Measurements from ENCODE around the gene C16orf74.

C16orf74 gene

DNA sequence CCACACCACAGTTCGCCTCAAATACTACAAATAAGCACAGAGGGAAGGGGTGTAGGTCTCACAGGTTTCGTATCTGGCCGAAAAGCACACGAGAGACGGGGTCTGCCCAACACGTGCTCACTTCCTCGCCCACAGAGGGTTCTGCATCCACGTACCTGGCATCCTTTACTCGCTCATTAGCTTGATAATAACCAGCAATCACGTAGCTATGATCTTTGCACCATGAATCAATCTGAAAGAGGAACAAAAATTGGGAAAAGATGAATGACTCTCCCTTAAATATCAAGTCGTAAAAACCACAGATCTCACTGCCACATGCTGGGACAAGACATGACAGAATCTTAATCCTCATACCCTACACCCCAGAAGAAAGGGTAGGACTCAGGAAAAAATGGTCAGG, 37.9 kb upstream of the C16orf74 start:
- Histone ChIP-seq H3K4me3 (ENCODE audit: low read depth, low read length) (no peak overlapping the region), H3K27me3 (ENCODE audit: control insufficient read depth, insufficient read depth, low read length) (no peaks in the 10 kb centered on the region), H3K27ac (ENCODE audit: low read depth, low read length) (no peak overlapping the region)

DNA sequence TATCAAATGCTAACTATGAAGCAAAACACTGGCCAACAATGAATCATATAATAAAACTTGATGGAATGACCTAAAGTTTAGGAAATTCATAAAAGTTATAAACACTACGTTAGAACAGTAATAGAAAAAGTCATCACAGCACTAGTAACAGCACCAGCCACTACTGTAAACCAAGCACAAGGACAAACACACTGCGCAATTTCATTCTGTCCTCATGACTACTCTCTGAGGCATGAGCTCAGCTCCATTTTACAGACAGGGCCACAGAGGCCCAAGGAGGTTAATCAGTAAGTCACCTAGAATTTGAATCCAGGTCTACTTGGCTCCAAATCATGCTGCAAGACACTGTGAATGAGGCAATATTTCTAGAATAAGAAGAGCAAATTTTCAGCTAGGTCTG, 35.0 kb upstream of the C16orf74 start:
- Histone ChIP-seq H3K4me3 (ENCODE audit: low read depth, low read length) (no peak overlapping the region), H3K9me3 (ENCODE audit: control insufficient read depth, insufficient read depth, low read length) (no peaks in the 10 kb centered on the region), H3K27me3 (ENCODE audit: control insufficient read depth, insufficient read depth, low read length) (no peaks in the 10 kb centered on the region), H3K9ac (ENCODE audit: low read depth, low read length) (no peak overlapping the region), H3K36me3 (ENCODE audit: control insufficient read depth, insufficient read depth, low read length) (peaks cover 58% of the 10 kb centered on the region), H3K4me1 (ENCODE audit: control insufficient read depth, insufficient read depth, low read length) (no peaks in the 10 kb centered on the region), H3K27ac (ENCODE audit: low read depth, low read length) (no peak overlapping the region)

More for the DNA sequence above, 37.9 kb upstream of the C16orf74 start:
- no peaks in the 10 kb centered on the region for H3K9me3 ChIP-seq (ENCODE audit: control insufficient read depth, insufficient read depth, low read length)
- H3K36me3 ChIP-seq (ENCODE audit: control insufficient read depth, insufficient read depth, low read length), result peaks cover 68% of the 10 kb centered on the region
- H3K4me1 ChIP-seq (ENCODE audit: control insufficient read depth, insufficient read depth, low read length), result no peaks in the 10 kb centered on the region
- H3K9ac ChIP-seq (ENCODE audit: low read depth, low read length), result no peak overlapping the region

GRCh38 chr16:85784813-85785212, 33.9 kb upstream of the C16orf74 start:
- no peaks in the 10 kb centered on the region for H3K27me3 ChIP-seq (ENCODE audit: control insufficient read depth, insufficient read depth, low read length)
- H3K9me3 ChIP-seq (ENCODE audit: control insufficient read depth, insufficient read depth, low read length), result no peaks in the 10 kb centered on the region
- H3K36me3 ChIP-seq (ENCODE audit: control insufficient read depth, insufficient read depth, low read length), result peaks cover 70% of the 10 kb centered on the region
- H3K4me3 ChIP-seq (ENCODE audit: low read depth, low read length), result no peak overlapping the region
- no peak overlapping the region for H3K9ac ChIP-seq (ENCODE audit: low read depth, low read length)
- no peak overlapping the region for H3K27ac ChIP-seq (ENCODE audit: low read depth, low read length)
- no peaks in the 10 kb centered on the region for H3K4me1 ChIP-seq (ENCODE audit: control insufficient read depth, insufficient read depth, low read length)

GRCh38 chr16:85783441-85783840, 32.5 kb upstream of the C16orf74 start:
- Histone ChIP-seq H3K36me3 (ENCODE audit: control insufficient read depth, insufficient read depth, low read length) (peaks cover 77% of the 10 kb centered on the region), H3K9me3 (ENCODE audit: control insufficient read depth, insufficient read depth, low read length) (no peaks in the 10 kb centered on the region)

DNA sequence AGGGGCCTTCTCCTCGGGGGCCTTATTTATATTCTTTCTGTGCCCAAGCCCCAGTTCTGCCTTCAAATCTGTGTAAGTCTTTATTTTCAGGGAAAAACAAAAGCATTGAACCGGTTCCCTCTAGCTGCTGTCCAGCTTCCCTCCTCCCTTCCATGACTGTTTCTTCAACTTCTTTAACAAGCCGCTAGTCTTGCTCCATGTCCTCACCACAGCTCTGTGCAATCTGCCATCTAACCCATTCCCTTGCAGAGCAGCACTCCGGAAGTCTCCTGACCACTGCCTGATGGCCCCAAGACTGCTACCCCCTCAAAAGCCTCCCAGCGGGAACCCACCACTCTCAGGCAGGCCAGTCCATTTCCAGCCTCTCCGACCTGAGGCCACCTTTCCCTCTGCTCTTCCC, 31.6 kb upstream of the C16orf74 start:
- Histone ChIP-seq H3K9me3 (ENCODE audit: control insufficient read depth, insufficient read depth, low read length) (no peaks in the 10 kb centered on the region), H3K36me3 (ENCODE audit: control insufficient read depth, insufficient read depth, low read length) (peaks cover 75% of the 10 kb centered on the region), H3K9ac (ENCODE audit: low read depth, low read length) (no peak overlapping the region), H3K27ac (ENCODE audit: low read depth, low read length) (no peak overlapping the region), H3K4me1 (ENCODE audit: control insufficient read depth, insufficient read depth, low read length) (no peaks in the 10 kb centered on the region), H3K4me3 (ENCODE audit: low read depth, low read length) (no peak overlapping the region), H3K27me3 (ENCODE audit: control insufficient read depth, insufficient read depth, low read length) (no peaks in the 10 kb centered on the region)

More at GRCh38 chr16:85783441-85783840, 32.5 kb upstream of the C16orf74 start:
- Histone ChIP-seq H3K9ac (ENCODE audit: low read depth, low read length) (no peak overlapping the region), H3K27ac (ENCODE audit: low read depth, low read length) (no peak overlapping the region), H3K4me1 (ENCODE audit: control insufficient read depth, insufficient read depth, low read length) (no peaks in the 10 kb centered on the region), H3K27me3 (ENCODE audit: control insufficient read depth, insufficient read depth, low read length) (no peaks in the 10 kb centered on the region), H3K4me3 (ENCODE audit: low read depth, low read length) (no peak overlapping the region)

DNA sequence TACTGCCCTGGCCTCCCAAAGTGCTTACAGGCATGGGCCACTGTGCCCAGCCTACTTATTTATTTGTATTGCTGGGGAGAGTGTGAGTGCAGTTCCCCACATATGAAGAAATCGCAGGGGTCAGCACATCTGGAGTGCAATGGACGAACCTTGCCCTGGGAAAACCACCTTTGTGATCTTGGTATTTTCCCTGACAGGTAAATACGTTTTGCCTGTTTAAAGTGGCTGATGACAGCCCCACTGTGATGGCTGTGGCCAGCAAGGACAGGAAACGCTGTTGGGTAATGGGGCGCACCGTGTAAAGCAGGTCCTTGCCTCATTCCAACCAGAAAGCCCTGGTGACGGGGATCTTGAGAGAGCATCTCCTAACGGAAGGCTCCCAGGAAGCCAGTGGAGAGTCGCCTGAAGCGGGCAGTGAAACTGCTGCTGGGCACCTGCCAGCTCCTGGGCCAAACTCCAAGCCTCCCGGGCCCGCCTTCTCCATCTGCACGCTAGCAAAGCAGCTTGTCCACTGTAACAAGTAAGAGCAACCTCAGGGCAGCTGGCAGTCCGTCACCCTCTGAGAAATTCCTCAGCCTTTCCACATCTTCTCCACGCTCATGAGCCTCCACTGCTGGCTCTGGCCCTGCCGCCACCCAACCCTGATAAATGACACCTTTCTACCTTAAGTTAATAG, 30.9 kb upstream of the C16orf74 start:
- Histone ChIP-seq H3K36me3 (ENCODE audit: control insufficient read depth, insufficient read depth, low read length) (peaks cover 75% of the 10 kb centered on the region), H3K27ac (ENCODE audit: low read depth, low read length) (no peak overlapping the region), H3K9me3 (ENCODE audit: control insufficient read depth, insufficient read depth, low read length) (no peaks in the 10 kb centered on the region), H3K27me3 (ENCODE audit: control insufficient read depth, insufficient read depth, low read length) (no peaks in the 10 kb centered on the region), H3K4me3 (ENCODE audit: low read depth, low read length) (no peak overlapping the region), H3K4me1 (ENCODE audit: control insufficient read depth, insufficient read depth, low read length) (no peaks in the 10 kb centered on the region), H3K9ac (ENCODE audit: low read depth, low read length) (no peak overlapping the region)

DNA sequence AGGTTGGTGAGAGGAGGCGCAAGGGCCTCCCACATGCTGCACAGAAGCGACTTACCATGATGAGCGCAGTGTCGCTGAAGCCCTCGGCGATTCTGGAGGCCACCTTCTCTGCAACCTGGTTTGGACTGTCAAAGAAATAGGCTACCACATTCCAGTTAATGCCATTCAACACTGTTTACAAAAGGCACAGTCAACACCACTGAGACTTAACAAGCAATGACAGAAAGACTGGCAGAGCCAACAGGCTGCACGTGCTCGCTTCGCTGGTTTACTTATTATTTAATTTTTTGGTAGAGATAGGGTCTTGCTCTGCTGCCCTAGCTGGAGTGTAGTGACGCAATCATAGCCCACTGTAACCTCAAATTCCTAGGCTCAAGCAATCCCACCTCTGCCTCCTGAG, 30.3 kb upstream of the C16orf74 start:
- Histone ChIP-seq H3K9ac (ENCODE audit: low read depth, low read length) (no peak overlapping the region), H3K27me3 (ENCODE audit: control insufficient read depth, insufficient read depth, low read length) (no peaks in the 10 kb centered on the region), H3K4me3 (ENCODE audit: low read depth, low read length) (no peak overlapping the region), H3K4me1 (ENCODE audit: control insufficient read depth, insufficient read depth, low read length) (no peaks in the 10 kb centered on the region), H3K27ac (ENCODE audit: low read depth, low read length) (no peak overlapping the region), H3K9me3 (ENCODE audit: control insufficient read depth, insufficient read depth, low read length) (no peaks in the 10 kb centered on the region), H3K36me3 (ENCODE audit: control insufficient read depth, insufficient read depth, low read length) (peaks cover 73% of the 10 kb centered on the region)

DNA sequence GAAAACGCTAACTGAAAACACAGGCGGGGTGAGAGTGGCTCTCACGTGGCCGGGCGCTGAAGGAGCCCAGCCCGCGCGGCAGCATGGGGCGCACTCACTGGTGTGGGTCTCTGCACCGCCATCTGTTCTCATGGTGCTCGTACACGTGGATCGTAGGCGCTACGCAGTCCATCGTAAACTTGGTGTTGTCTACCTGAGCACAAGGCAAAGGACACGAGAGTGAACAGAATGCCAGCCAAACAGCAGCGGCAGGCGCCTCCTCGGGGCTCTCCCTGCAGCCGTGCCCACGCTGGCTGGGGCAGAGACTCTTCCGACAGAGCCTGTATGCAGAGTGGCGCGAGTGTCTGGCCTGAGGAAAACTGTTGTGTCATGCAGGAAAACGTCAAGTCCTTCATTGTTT, 29.4 kb upstream of the C16orf74 start:
- Histone ChIP-seq H3K4me3 (ENCODE audit: low read depth, low read length) (no peak overlapping the region), H3K9ac (ENCODE audit: low read depth, low read length) (no peak overlapping the region), H3K27ac (ENCODE audit: low read depth, low read length) (no peak overlapping the region), H3K27me3 (ENCODE audit: control insufficient read depth, insufficient read depth, low read length) (no peaks in the 10 kb centered on the region), H3K36me3 (ENCODE audit: control insufficient read depth, insufficient read depth, low read length) (peaks cover 64% of the 10 kb centered on the region), H3K4me1 (ENCODE audit: control insufficient read depth, insufficient read depth, low read length) (no peaks in the 10 kb centered on the region), H3K9me3 (ENCODE audit: control insufficient read depth, insufficient read depth, low read length) (no peaks in the 10 kb centered on the region)

GRCh38 chr16:85778873-85779272, 28.0 kb upstream of the C16orf74 start:
- no peaks in the 10 kb centered on the region for H3K9me3 ChIP-seq (ENCODE audit: control insufficient read depth, insufficient read depth, low read length)
- H3K4me3 ChIP-seq (ENCODE audit: low read depth, low read length), result no peak overlapping the region
- no peaks in the 10 kb centered on the region for H3K4me1 ChIP-seq (ENCODE audit: control insufficient read depth, insufficient read depth, low read length)
- no peak overlapping the region for H3K27ac ChIP-seq (ENCODE audit: low read depth, low read length)
- peaks cover 58% of the 10 kb centered on the region for H3K36me3 ChIP-seq (ENCODE audit: control insufficient read depth, insufficient read depth, low read length)
- no peaks in the 10 kb centered on the region for H3K27me3 ChIP-seq (ENCODE audit: control insufficient read depth, insufficient read depth, low read length)
- no peak overlapping the region for H3K9ac ChIP-seq (ENCODE audit: low read depth, low read length)

DNA sequence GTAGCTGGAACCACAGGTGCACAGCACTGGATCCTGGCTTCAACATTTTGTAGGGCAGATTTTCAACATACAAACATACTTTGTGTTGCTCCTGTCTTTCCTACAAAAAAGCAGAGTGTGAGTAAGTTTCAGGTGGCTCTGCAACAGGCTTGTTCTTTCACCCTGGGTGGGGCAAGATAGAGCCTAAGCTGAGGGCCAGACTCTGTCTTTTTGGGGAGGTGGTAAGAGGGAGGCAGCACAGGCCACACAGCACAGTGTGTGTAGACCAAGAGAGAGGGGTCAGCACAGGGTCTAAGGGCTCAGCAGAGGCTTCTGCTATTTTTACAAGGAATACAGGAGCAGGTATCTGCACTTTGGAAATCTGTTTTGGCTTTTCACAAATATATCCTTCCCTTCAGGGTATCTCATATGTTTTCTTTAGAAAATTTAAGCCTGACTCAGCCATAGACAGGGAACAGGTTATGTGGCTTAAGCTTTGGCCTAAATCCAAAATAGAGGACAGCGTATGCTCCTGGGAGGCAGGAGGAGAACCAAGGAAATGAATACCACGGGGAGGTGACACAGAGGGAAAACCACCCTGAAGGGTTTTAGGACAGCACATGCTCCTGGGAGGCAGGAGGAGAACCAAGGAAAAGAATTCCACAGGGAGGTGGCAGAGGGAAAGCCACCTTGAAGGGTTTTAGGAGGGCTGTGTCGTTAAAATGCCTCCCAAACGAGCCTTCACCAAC, 26.9 kb upstream of the C16orf74 start:
- no peaks in the 10 kb centered on the region for H3K27me3 ChIP-seq (ENCODE audit: control insufficient read depth, insufficient read depth, low read length)
- H3K9me3 ChIP-seq (ENCODE audit: control insufficient read depth, insufficient read depth, low read length), result no peaks in the 10 kb centered on the region
- peaks cover 54% of the 10 kb centered on the region for H3K36me3 ChIP-seq (ENCODE audit: control insufficient read depth, insufficient read depth, low read length)
- no peak overlapping the region for H3K27ac ChIP-seq (ENCODE audit: low read depth, low read length)
- no peak overlapping the region for H3K4me3 ChIP-seq (ENCODE audit: low read depth, low read length)
- no peaks in the 10 kb centered on the region for H3K4me1 ChIP-seq (ENCODE audit: control insufficient read depth, insufficient read depth, low read length)
- H3K9ac ChIP-seq (ENCODE audit: low read depth, low read length), result no peak overlapping the region

GRCh38 chr16:85774811-85775210, 23.9 kb upstream of the C16orf74 start:
- no peak overlapping the region for H3K4me3 ChIP-seq (ENCODE audit: low read depth, low read length)
- H3K27me3 ChIP-seq (ENCODE audit: control insufficient read depth, insufficient read depth, low read length), result no peaks in the 10 kb centered on the region
- H3K27ac ChIP-seq (ENCODE audit: low read depth, low read length), result no peak overlapping the region
- peaks cover 33% of the 10 kb centered on the region for H3K36me3 ChIP-seq (ENCODE audit: control insufficient read depth, insufficient read depth, low read length)
- no peaks in the 10 kb centered on the region for H3K9me3 ChIP-seq (ENCODE audit: control insufficient read depth, insufficient read depth, low read length)
- no peaks in the 10 kb centered on the region for H3K4me1 ChIP-seq (ENCODE audit: control insufficient read depth, insufficient read depth, low read length)
- H3K9ac ChIP-seq (ENCODE audit: low read depth, low read length), result no peak overlapping the region
